ENCODE data around the gene DENND11. TPM values are rescaled to one million over a fixed set of nuclear protein-coding genes. Genes with fewer than 3 reads are reported as not detected.

Gene DENND11
- total RNA-seq, result 23.0 TPM

- DNase-seq (ENCODE audit: low spot score), result peak; percentile 11
Observed at GRCh38 chr7:141702047-141702567, at the start of gene DENND11. Gene DENND11 (minus strand): TSS chr7:141702166. CDS start chr7:141702153, 13 bp downstream.

GRCh38 chr7:141748396-141748795 lies 46.4 kb upstream of the DENND11 start:
- no peak for DNase-seq (ENCODE audit: low spot score)

GRCh38 chr7:141744131-141744530 lies 42.2 kb upstream of the DENND11 start:
- no peak for DNase-seq (ENCODE audit: low spot score)

DNA sequence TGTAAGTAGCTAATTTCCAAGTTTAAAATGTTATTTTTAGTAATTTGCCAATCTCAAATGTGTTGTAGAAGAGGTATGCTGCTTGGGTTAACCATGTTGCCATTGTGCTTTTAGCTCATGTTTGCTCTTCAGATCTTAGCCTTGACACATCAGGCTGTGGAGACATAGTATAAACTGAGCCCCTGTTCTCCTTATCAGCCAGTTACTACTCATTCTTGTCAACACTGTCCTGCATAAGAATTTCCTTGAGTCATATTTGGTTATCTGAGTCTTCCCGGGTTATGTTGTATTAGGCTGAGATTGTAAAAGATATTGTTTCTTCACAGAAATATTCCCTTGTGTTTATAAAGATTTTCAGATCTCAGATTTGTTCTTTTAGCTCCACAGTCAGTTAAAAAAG lies 40.3 kb upstream of the DENND11 start:
- DNase-seq (ENCODE audit: low spot score), result no peak

DNA sequence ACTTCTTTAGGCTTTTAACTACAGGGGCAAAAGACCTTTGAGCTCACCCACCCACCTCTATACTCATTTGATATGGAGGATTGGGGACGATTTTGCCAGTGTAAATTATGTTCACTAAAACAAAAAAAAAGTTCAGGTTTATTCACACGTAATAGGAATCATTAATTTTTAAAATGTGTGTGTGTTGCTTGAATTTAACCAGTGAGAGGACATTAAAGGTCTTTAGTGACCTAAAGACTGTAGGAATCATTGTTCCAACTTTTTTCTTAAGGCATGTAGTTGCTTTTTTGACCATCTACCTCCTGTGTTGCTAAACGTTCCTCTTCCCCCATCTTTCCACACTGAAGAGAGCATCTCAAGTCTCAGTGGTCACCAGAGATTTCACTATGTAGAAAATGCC lies 37.3 kb upstream of the DENND11 start:
- DNase-seq (ENCODE audit: low spot score), result no peak

DNA sequence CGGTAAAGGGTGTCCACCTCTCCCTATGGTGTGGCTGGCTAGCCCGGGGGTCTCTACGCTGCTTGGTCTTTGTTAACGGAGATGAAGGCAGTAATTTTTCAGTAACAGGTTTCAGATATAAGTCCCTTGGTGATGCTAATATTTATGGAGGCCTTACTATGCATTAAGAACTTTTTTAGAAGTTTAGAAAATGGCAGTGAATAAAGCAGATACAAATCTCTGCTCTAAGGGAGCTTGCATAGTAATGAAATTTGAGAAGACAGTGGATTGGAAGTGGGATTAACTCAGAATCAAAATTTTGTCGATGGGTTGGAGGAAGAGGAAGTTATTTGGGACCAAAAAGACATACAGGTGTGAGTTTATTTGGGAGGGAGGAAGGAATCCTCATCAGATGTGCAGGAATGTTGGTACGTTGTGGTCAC lies 36.6 kb upstream of the DENND11 start:
- DNase-seq (ENCODE audit: low spot score), result no peak

DNA sequence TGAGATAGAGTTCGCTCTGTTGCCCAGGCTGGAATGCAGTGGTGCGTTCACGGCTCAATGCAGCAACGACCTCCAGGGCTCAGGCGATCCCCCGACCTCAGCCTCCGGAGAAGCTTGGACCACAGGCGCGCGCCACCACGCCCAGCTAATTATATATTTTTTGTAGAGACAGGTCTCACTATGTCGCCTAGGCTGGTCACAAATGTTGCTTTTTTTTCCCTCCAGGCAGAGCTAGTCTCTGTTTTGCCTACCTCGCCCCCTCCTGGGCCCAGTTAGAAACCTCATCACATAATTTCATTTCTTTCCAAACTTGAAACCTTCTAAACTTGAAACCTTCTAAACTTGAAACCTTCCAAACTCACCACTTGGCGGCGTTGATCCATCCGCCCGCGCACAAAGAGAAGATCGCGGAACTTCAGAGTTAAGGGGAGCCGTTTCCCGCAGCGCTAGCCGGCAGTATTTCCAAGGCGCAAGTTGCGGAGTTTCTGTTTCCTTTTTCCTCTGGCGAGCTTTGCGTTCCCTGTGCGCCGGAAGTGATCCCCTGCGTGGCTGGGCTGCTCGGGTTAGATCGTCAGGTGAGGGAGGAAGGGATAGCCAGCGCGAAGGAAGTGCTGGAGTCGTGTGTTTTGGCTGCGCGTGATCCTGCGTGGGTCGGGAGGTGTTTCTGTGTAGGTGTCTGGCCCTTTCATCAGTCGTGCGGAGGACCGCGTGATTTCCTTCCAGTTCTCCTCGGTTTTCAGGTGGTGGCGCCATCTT lies 36.0 kb upstream of the DENND11 start, which contains the start of gene SSBP1:
Gene SSBP1 (plus strand): TSS at position 523 of the 756 bp plus-strand sequence. CDS start 809 bp downstream, outside the sequence.
- DNase-seq (ENCODE audit: low spot score), result peak; percentile 94

DNA sequence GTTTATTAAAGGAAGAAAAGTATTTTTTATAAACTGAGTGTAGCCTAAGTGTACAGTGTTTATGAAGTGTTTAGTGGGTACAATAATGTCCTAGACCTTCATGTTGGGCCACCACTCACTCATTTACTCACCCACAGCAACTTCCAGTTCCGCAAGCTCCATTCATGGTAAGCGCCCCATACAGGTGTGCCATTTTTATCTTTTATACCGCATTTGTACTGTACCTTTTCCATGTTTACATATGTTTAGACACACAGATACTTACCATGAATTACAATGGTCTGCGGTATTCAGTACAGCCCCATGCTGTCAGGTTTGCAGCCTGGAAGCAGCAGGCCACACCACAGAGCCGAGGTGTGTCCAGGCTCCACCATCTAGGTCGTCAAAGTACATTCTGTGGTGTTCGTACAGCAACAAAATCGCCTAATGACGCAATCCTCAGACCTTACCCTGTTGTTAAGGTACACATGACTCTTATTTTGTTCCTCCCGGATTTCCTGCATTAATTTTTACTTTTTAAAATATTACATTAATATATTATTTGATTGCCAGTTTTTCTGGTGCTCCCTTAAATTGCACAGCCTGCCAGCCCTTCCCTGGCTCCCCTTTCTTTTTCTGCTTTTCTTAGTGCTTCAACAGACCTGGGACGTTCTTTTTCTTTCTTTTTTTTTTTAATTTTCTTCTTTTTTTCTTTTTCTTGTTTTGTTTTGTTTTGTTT lies 35.3 kb upstream of the DENND11 start:
- no peak for DNase-seq (ENCODE audit: low spot score)

DNA sequence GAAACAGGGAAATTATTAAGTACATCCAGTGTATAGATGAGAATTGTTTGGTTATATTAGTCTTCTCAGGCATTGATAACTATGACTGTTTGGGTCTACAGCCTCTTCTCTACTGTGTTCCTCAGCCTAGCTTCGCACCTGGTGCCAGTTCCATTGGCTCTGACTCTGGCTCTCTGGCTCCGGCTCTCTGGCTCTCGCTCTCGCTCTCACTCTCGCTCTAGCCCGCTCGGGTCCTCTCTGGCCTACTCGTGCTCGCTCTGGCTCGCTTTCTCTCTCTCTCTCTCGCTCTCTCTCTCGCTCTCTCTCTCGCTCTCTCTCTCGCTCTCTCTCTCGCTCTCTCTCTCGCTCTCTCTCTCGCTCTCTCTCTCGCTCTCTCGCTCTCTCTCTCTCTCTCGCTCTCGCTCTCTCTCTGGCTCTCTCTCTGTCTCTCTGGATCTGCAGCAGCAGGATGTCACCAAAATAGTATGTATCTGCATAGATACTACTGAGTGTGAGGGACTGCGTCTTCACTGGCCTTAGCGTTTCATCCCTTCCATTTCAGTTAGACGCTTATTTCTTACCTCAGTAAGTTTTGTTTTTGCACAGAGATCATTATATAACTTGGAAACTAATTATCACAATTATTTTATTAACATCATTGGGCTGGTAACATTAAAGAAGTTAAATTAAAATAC lies 29.6 kb upstream of the DENND11 start:
- no peak for DNase-seq (ENCODE audit: low spot score)

DNA sequence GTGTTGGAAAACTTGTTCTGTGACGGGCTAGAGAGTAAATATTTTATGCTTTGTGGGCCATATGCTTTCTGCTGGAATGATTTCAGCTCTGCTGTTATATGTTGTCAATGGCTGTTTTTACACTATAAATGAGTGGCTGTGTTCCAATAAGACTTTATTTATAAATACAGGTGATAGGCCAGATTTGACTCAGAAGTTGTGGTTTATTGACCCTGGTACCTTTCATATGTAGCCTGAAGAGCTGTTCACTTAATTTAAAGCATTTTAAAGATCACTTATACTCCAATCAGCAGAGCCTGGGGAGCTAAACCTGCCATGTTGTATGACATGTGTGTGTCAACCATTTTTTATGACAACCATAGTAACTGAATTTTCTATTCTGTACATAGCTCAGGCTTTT lies 27.1 kb upstream of the DENND11 start:
- DNase-seq (ENCODE audit: low spot score), result no peak

DNA sequence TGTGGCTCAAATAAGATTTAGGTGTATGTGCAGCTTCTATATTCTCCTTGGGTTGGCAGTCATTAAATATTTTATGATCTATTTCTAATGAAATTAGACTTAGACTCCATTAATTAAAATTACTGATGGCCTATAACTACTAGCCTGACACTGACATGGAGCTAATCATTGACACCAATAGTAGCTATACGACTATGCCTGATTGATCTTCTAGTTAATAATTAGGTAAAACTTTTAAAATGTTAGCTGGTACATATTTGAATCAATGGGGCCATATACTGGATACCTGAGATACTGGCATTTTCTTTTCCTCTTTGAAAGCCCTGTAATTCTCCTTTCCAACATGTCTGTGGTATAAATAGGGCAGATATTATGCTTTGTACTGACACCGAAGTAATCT lies 20.6 kb upstream of the DENND11 start:
- DNase-seq (ENCODE audit: low spot score), result no peak

DNA sequence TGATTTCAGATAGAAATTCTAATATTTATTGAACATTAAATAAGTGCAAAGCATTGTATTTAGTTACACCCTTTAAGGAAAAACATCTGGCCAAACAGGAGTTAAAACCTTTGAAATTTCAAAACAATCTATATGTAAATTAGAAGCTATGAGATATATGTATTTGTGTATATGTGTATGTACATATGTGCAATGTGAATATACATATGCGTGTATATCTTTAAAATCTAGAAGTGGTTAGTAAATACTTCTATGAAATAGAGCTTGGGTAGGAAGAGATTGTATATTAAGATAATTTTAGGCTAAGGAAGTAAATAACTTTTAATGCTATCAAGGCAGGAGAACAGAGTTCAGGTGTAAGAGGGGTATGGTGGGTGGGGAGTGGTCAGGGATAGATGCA lies 15.5 kb upstream of the DENND11 start:
- DNase-seq (ENCODE audit: low spot score), result no peak

DNA sequence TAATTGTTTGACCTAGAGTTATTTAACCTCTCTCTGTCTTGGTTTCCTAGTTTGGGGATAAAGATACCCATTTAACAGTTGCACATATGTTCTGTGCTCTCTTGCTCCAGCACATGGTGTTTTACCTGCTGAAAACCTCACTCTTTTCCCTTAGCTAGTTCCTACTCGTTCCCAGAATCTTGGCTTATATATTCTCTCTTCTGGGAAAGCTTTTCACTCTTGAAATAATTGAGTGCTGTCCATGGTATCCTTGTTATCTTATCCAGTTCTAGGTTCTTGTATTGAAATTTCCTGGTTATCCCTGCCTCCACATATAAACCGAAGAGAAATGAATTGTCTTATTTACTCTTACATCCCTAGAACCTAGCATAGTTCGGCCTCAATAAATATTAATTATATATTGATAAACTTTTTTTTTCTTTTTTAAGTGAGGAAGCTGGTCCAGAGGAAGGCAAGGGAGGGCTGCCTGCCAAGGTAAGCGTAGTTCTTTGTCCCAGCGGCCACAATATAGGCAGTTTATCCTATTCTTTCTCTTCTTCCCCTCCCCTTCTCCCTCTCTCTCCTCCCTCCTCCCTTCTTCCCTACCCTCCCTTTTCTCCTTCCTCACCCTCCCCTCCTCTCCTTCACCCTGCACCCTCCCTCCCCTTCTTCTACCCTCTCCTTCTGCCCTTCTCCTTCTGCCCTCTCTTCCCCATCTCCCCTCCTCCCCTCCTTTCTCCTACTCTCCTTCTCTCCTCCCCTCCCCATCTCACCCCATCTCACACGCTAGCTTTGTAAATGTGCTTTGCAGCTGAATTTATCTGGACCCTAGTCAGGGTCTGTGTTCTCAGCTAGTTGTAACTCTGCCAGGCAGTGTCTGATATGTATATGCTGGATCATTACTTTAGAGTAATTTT lies 14.1 kb upstream of the DENND11 start:
- DNase-seq (ENCODE audit: low spot score), result no peak

DNA sequence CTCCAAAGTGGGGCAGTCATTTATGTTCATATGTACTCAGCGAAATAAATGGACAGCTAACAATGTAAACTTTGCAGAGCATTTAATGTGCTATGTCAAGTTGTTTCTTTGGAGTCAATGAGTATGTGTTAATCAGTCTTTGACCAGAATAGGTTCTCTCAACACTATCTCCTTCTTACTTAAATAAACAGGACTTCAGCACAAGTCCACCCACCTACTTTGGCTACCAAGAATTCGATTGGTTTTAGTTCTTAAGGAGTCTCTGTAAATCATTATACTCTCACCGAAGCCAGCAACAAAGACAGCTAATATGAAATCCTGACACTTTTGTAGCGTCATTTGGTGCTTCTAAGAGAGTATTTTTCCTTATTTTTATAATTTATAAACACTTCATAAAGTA lies 13.1 kb upstream of the DENND11 start:
- no peak for DNase-seq (ENCODE audit: low spot score)

DNA sequence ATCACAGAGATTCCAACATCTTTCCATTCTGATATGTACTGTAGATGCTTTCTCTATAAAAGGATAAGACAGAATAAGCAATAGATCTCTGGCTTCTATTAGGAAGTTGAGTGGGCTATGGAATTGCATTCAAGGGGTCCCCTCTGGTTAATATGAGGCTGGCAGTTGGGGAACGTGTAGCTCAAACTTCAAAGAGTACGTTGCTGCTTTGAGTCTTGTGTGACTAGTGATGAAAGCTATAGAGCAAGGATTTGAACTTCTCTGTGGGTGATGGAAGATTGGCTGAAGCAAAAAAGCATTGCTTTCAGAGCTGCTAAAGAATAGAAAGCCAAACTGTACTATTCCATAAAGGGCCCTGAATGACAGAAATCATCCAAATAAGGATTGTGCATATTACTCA lies 12.6 kb upstream of the DENND11 start:
- no peak for DNase-seq (ENCODE audit: low spot score)

GRCh38 chr7:141713890-141714289 lies 11.9 kb upstream of the DENND11 start:
- DNase-seq (ENCODE audit: low spot score), result no peak

DNA sequence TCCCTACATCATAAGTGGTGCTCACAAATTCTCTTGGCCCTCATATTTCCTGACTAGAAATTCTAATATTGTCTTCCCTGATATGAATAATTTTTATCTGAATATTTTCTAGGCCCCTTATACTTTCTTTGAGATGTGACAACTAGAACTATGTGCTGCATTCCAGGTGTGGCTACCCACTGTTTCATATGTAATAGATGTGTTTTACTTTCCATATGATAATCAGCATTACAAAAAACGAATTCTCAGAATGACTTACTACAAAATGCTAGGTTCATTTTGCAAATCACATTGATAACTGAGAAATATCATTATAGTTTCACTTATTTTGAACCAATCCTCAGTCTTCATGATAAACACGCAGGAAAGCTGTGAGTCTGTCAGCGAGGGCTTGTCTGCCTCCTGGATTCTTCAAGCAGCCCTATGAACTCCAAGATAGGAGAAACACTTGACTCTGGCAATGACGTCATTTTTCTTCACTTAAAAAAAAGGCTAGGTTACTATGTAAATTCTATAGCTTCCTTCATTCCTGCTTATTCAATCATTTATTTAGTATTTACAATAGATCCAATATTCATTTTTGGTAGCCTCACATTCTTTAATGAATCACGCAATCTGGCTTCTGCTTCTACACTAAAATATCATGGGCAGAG lies 10.8 kb upstream of the DENND11 start:
- no peak for DNase-seq (ENCODE audit: low spot score)

GRCh38 chr7:141710301-141710700 lies 8.3 kb upstream of the DENND11 start:
- no peak for DNase-seq (ENCODE audit: low spot score)

- no peak for DNase-seq (ENCODE audit: low spot score)
Observed at GRCh38 chr7:141709749-141710148, 7.8 kb upstream of the DENND11 start.

DNA sequence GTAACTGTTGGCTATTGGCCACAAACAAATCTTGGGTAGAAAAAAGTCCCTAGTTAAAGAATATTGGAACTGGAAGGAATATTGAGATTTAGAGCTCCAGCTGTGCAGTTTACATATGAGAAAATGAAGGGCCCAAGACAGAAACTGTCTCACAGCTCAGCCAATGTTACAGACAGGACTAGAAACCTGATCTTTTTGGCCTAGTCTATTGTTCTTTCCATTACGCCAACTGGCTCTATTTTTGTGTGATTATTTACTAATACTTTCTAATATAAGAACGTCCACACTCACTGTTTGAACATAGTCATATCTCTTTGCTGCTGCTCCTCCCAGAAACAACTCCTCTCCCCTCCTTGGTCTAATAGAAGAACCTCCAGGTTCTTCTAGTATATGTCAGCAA lies 7.4 kb upstream of the DENND11 start:
- no peak for DNase-seq (ENCODE audit: low spot score)

DNA sequence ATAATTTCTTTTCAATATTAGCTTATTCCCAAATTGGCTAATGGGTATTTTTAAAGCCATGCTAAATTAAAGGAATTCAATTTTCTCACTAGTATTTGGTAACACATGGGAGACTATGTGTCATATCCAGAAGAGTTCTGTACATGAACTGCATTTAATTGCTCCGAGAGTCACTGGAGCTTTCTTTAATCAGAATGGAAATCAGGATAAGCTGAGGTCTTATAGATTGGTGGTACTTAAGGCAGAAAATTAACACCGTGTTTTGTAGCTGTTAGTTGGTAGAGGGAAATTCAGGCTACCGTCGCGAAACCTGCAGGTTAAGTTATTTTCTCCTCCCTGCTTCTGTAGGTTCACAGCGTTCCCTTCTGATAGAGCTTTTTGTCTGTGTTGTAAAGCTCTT lies 6.4 kb upstream of the DENND11 start, which contains the start of gene WEE2:
Gene WEE2 (plus strand): TSS at position 3 of the 400 bp plus-strand sequence. CDS start 406 bp downstream, outside the sequence.
- DNase-seq (ENCODE audit: low spot score), result no peak
